Subcutaneous abdominal adipose tissue (tissue), 5 donors: ENCODE measurements around the gene HOXB2.

Experiments
- H3K27ac ChIP-seq: one replicate; pipeline ENCODE4 v1.7.0; 2013; ENCODE audit warnings: low read depth, mild to moderate bottlenecking, inconsistent platforms, low read length, moderate library complexity
- H3K27me3 ChIP-seq, 5 donors: one replicate each; pipeline ENCODE4 v1.7.0; 2013; ENCODE audit warnings: low read length in 5 of 5, inconsistent platforms in 1 of 5; ENCODE audit not compliant: control insufficient read depth in 5 of 5, insufficient read depth in 4 of 5
- H3K36me3 ChIP-seq, 5 donors: one replicate each; pipeline ENCODE4 v1.7.0; 2013; ENCODE audit warnings: low read length in 5 of 5; ENCODE audit not compliant: control insufficient read depth in 5 of 5, insufficient read depth in 5 of 5
- H3K4me1 ChIP-seq, 5 donors: one replicate each; pipeline ENCODE4 v1.7.0; 2013; ENCODE audit warnings: low read length in 5 of 5, mild to moderate bottlenecking in 3 of 5, moderate library complexity in 1 of 5; ENCODE audit not compliant: control insufficient read depth in 5 of 5, insufficient read depth in 5 of 5
- H3K4me3 ChIP-seq, 5 donors: one replicate each; pipeline ENCODE4 v1.7.0; 2013; ENCODE audit warnings: low read length in 5 of 5, low read depth in 1 of 5
- H3K9ac ChIP-seq, 5 donors: one replicate each; pipeline ENCODE4 v1.7.0; 2013; ENCODE audit warnings: low read length in 5 of 5, mild to moderate bottlenecking in 4 of 5, moderate library complexity in 3 of 5
- H3K9me3 ChIP-seq, 5 donors: one replicate each; pipeline ENCODE4 v1.7.0; 2013; ENCODE audit warnings: low read length in 5 of 5; ENCODE audit not compliant: control insufficient read depth in 5 of 5
- donor health status: healthy.
- donor health status: healthy.
- donor health status: healthy.
- donor health status: healthy.
- donor health status: healthy.

Gene HOXB2

GRCh38 chr17:48589060-48589830, 44.3 kb upstream of the HOXB2 start:
- no peak overlapping the region for H3K4me3 ChIP-seq
- peak overlapping the region; percentile 93 for H3K27ac ChIP-seq
- H3K36me3 ChIP-seq = peaks cover 0 to 9% (median 0%) of the 10 kb centered on the region in 5 donors
- H3K9me3 ChIP-seq = no peaks in the 10 kb centered on the region
- H3K4me1 ChIP-seq = peaks cover 8 to 65% (median 59%) of the 10 kb centered on the region in 5 donors
- H3K9ac ChIP-seq = peak overlapping the region in 1 of 5 donors; percentile 12
- H3K27me3 ChIP-seq = no peaks in the 10 kb centered on the region

GRCh38 chr17:48588528-48588927, 43.6 kb upstream of the HOXB2 start:
- Histone ChIP-seq H3K4me1 (peaks cover 5 to 66% (median 58%) of the 10 kb centered on the region in 5 donors), H3K4me3 (no peak overlapping the region), H3K9ac (no peak overlapping the region), H3K27ac (peak overlapping the region; percentile 93), H3K9me3 (no peaks in the 10 kb centered on the region), H3K36me3 (peaks cover 0 to 9% (median 0%) of the 10 kb centered on the region in 5 donors), H3K27me3 (no peaks in the 10 kb centered on the region)

GRCh38 chr17:48588074-48588415, 43.1 kb upstream of the HOXB2 start:
- peaks cover 0 to 2% (median 0%) of the 10 kb centered on the region in 5 donors for H3K27me3 ChIP-seq
- peaks cover 5 to 66% (median 54%) of the 10 kb centered on the region in 5 donors for H3K4me1 ChIP-seq
- peak overlapping the region in 3 of 5 donors; percentile 32 to 83 (median 54) for H3K9ac ChIP-seq
- peak overlapping the region in 3 of 5 donors; percentile 17 to 33 (median 22) for H3K4me3 ChIP-seq
- H3K27ac ChIP-seq = peak overlapping the region; percentile 93
- H3K36me3 ChIP-seq = peaks cover 0 to 9% (median 0%) of the 10 kb centered on the region in 5 donors
- H3K9me3 ChIP-seq = no peaks in the 10 kb centered on the region

- Histone ChIP-seq H3K4me1 (peaks cover 10 to 70% (median 54%) of the 10 kb centered on the region in 5 donors), H3K9me3 (no peaks in the 10 kb centered on the region), H3K4me3 (peak overlapping the region in 4 of 5 donors; percentile 21 to 86 (median 33)), H3K36me3 (peaks cover 0 to 9% (median 0%) of the 10 kb centered on the region in 5 donors), H3K27me3 (peaks cover 0 to 2% (median 0%) of the 10 kb centered on the region in 5 donors), H3K9ac (peak overlapping the region in 4 of 5 donors; percentile 2 to 83 (median 43)), H3K27ac (peak overlapping the region; percentile 93)
Measured at GRCh38 chr17:48587276-48588073, 42.6 kb upstream of the HOXB2 start.

GRCh38 chr17:48586355-48587258, 41.7 kb upstream of the HOXB2 start:
- peak overlapping the region; percentile 93 for H3K27ac ChIP-seq
- peaks cover 10 to 74% (median 61%) of the 10 kb centered on the region in 5 donors for H3K4me1 ChIP-seq
- peaks cover 0 to 2% (median 0%) of the 10 kb centered on the region in 5 donors for H3K27me3 ChIP-seq
- H3K36me3 ChIP-seq = peaks cover 0 to 9% (median 0%) of the 10 kb centered on the region in 5 donors
- H3K9me3 ChIP-seq = no peaks in the 10 kb centered on the region
- peak overlapping the region; percentile 73 to 99 (median 91) for H3K4me3 ChIP-seq
- peak overlapping the region in 4 of 5 donors; percentile 68 to 89 (median 77) for H3K9ac ChIP-seq

- Histone ChIP-seq H3K27me3 (peaks cover 0 to 2% (median 0%) of the 10 kb centered on the region in 5 donors), H3K9ac (no peak overlapping the region), H3K27ac (peak overlapping the region; percentile 93), H3K9me3 (no peaks in the 10 kb centered on the region), H3K36me3 (no peaks in the 10 kb centered on the region), H3K4me3 (peak overlapping the region in 3 of 5 donors; percentile 24 to 86 (median 73)), H3K4me1 (peaks cover 16 to 94% (median 80%) of the 10 kb centered on the region in 5 donors)
Measured at GRCh38 chr17:48584223-48584741, 39.4 kb upstream of the HOXB2 start.

GRCh38 chr17:48583708-48584222, 38.9 kb upstream of the HOXB2 start:
- Histone ChIP-seq H3K4me1 (peaks cover 18 to 97% (median 85%) of the 10 kb centered on the region in 5 donors), H3K27me3 (peaks cover 0 to 2% (median 0%) of the 10 kb centered on the region in 5 donors), H3K9me3 (no peaks in the 10 kb centered on the region), H3K4me3 (no peak overlapping the region), H3K9ac (no peak overlapping the region), H3K27ac (peak overlapping the region; percentile 93), H3K36me3 (no peaks in the 10 kb centered on the region)

GRCh38 chr17:48582750-48583069, 37.8 kb upstream of the HOXB2 start:
- H3K9me3 ChIP-seq = no peaks in the 10 kb centered on the region
- peak overlapping the region; percentile 93 for H3K27ac ChIP-seq
- peaks cover 0 to 2% (median 0%) of the 10 kb centered on the region in 5 donors for H3K27me3 ChIP-seq
- peak overlapping the region; percentile 64 to 91 (median 78) for H3K4me3 ChIP-seq
- peaks cover 17 to 91% (median 78%) of the 10 kb centered on the region in 5 donors for H3K4me1 ChIP-seq
- no peaks in the 10 kb centered on the region for H3K36me3 ChIP-seq
- peak overlapping the region in 4 of 5 donors; percentile 71 to 83 (median 80) for H3K9ac ChIP-seq
